ENCODE measurements around the gene NOP56. TPM values are rescaled to one million over a fixed set of nuclear protein-coding genes. Genes with fewer than 3 reads are reported as not detected.

The NOP56 gene
- total RNA-seq, 1 donor from 2014 or later, result 288 TPM

DNA sequence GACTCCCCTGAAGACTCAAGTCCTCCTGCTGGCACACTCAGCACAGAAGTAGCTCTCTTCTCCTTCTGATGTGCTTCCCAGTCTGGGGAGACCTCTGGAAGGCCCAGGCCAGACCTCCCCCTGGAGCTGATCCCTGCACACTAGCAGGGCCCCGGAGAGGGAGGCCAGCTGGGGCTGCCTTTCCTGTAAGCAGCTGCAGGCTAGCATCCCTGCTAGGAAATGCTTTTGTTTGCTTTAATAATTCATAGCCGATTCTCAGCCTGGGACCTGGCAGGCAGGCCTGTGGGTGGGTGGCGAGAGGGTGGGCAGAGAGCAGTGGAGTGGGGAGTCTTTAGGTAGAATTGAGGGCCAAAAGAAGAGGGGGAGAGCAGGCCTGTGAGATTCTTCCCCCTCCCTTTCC lies 45.3 kb downstream of the NOP56 start:
- Histone ChIP-seq H3K27me3 (ENCODE audit: control insufficient read depth, insufficient read depth, low read length) (peaks cover 33% of the 10 kb centered on the region), H3K36me3 (ENCODE audit: control insufficient read depth, insufficient read depth, low read length) (no peaks in the 10 kb centered on the region), H3K4me3 (ENCODE audit: low read depth, low read length) (no peak overlapping the region)
- no peak for FAIRE-seq
- TF ChIP-seq, protein P1, sequence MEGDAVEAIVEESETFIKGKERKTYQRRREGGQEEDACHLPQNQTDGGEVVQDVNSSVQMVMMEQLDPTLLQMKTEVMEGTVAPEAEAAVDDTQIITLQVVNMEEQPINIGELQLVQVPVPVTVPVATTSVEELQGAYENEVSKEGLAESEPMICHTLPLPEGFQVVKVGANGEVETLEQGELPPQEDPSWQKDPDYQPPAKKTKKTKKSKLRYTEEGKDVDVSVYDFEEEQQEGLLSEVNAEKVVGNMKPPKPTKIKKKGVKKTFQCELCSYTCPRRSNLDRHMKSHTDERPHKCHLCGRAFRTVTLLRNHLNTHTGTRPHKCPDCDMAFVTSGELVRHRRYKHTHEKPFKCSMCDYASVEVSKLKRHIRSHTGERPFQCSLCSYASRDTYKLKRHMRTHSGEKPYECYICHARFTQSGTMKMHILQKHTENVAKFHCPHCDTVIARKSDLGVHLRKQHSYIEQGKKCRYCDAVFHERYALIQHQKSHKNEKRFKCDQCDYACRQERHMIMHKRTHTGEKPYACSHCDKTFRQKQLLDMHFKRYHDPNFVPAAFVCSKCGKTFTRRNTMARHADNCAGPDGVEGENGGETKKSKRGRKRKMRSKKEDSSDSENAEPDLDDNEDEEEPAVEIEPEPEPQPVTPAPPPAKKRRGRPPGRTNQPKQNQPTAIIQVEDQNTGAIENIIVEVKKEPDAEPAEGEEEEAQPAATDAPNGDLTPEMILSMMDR (IDR thresholded peaks at IDR 0.05; ENCODE audit: insufficient read depth, low read length, severe bottlenecking), result no peak
- no peak for DNase-seq (ENCODE audit: low read depth)

DNA sequence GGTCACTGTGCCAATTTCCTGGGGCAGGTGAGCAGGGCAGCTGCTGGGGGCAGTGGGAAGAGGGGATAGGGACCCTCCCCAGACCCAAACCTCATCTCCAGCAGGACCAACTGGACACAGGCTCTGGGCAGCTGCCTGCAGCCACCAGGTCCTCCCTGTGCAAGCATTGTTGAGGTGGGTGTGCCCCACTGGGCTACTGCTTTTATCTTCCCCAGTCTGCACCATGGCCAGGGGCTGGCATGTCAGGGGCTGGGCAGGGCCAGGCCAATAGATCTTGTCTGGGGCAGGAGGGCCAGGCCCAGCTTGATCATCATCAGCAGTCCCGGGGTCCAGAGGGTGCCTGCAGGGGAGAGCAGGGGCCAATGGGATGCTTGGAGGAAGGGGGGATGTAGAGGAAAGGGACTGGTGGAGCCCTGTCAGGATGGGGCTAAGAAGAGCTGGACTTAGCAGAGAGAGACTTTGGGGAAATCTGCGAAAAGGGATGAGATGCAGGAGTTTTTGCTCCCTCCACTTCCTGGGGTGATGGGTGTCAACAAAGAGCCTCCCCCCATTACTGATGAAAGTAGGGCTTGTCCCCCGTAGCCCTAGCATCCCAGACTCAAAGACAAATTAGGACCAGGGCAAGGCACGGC lies 45.9 kb downstream of the NOP56 start:
- Histone ChIP-seq H3K36me3 (ENCODE audit: control insufficient read depth, insufficient read depth, low read length) (no peaks in the 10 kb centered on the region), H3K4me3 (ENCODE audit: low read depth, low read length) (no peak overlapping the region), H3K27me3 (ENCODE audit: control insufficient read depth, insufficient read depth, low read length) (peaks cover 32% of the 10 kb centered on the region)
- DNase-seq (ENCODE audit: low read depth) (no peak), FAIRE-seq (no peak)
- TF ChIP-seq, protein P1 (IDR thresholded peaks at IDR 0.05; ENCODE audit: insufficient read depth, low read length, severe bottlenecking), result no peak

DNA sequence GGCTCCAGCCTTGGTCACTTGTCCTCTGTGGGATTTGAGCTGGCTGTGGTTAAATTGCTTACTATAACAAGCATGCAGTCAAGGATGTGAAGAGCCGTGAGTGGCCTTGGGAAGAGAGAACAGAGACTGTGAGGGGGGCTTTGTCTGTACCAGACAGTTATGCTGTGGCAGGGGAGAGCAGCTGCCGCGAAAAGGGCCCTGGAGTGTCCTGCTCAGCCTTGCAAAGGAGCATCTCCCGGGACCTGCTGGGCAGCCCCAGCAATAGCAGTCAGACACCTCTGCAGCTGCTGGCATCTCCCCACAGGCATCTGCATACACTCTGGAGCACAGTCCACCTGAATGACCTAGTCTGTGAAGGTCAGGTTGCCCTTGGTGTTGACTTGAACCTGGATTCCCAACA lies 46.5 kb downstream of the NOP56 start:
- DNase-seq (ENCODE audit: low read depth), result no peak
- FAIRE-seq, result no peak
- TF ChIP-seq, protein P1 (IDR thresholded peaks at IDR 0.05; ENCODE audit: insufficient read depth, low read length, severe bottlenecking), result no peak
- Histone ChIP-seq H3K27me3 (ENCODE audit: control insufficient read depth, insufficient read depth, low read length) (peaks cover 26% of the 10 kb centered on the region), H3K36me3 (ENCODE audit: control insufficient read depth, insufficient read depth, low read length) (no peaks in the 10 kb centered on the region), H3K4me3 (ENCODE audit: low read depth, low read length) (no peak overlapping the region)

DNA sequence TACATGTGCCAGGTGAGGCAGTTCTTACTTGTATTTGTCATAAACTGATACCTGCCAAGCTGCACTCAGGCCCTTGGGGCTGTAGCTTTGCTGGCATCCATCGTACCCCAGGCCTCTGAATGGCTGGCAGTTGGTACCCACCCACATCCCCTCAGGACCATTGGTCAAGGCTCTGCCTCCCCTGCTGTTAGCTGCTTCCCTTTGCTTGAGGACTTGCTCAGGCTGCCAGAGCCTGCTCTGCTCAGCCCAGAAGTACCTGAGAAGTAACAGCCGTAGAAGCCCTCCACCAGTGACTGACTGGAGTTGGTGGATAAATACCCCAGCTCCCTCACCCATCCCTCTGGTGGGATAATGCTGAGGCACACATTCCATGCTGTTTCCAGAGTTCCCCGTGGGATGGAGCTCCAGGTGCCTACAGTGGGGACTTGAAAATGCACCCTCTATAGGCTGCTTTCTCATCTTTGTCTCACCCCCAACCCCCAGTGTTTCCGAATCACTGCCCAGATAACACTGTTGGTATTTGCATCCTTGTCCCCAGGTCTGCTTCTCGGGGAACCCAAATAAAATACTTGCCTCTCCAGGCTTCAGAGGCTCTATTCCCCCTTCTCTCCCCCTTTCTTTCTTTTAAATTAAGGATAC lies 47.5 kb downstream of the NOP56 start:
- H3K27me3 ChIP-seq (ENCODE audit: control insufficient read depth, insufficient read depth, low read length), result peaks cover 19% of the 10 kb centered on the region
- no peak overlapping the region for H3K4me3 ChIP-seq (ENCODE audit: low read depth, low read length)
- TF ChIP-seq, protein P1 (IDR thresholded peaks at IDR 0.05; ENCODE audit: insufficient read depth, low read length, severe bottlenecking), result no peak
- DNase-seq (ENCODE audit: low read depth) (no peak), FAIRE-seq (peak; percentile 80)
- H3K36me3 ChIP-seq (ENCODE audit: control insufficient read depth, insufficient read depth, low read length), result no peaks in the 10 kb centered on the region

DNA sequence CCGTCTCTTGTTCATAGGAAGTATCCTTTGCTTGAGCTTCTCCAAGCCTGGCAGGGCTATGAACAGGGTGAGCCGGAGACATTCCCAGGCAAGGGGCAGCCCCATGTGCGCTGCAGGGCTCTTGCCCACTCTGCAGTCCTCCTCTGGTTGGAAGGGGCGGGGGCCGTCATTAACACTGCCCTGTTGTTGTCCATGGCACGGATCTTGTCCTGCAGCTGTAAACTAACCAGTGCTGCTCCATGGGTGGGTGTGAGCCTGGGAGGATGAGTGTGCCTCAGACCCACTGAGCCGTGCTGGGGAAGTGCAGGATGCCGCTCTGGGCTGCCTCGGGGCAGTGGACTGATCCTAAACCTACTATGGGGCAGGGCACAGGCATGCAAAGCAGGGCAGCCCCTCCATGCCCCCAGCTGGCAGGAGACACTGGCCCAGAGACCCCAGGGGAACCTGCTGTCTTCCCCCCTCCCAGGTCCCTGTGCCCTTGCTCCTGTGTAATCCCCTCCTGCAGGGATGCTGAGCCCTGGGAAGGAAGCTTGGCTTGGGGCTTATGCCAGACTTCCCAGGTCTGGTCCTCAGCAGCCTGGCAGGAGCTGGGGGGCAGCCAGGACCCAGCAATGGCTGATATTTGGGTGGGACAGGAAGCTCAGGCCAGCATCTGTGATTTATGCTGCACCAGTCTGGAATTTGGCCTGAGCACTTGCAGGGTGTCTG lies 48.6 kb downstream of the NOP56 start:
- Histone ChIP-seq H3K4me3 (ENCODE audit: low read depth, low read length) (no peak overlapping the region), H3K27me3 (ENCODE audit: control insufficient read depth, insufficient read depth, low read length) (peaks cover 11% of the 10 kb centered on the region), H3K36me3 (ENCODE audit: control insufficient read depth, insufficient read depth, low read length) (no peaks in the 10 kb centered on the region)
- TF ChIP-seq, protein P1 (IDR thresholded peaks at IDR 0.05; ENCODE audit: insufficient read depth, low read length, severe bottlenecking), result no peak
- FAIRE-seq (peak; percentile 13), DNase-seq (ENCODE audit: low read depth) (no peak)
